AG08396 (cell line): ENCODE measurements around the gene OR11A1.
"Not testable (repeated sequence)": the region's sequence is repeated elsewhere in the genome, so short reads cannot be mapped to it uniquely, and the experiment has no call there.

Experiments used
- DNase-seq: peaks from one replicate; pipeline ENCODE4 v3.0.0; 2012; ENCODE audit warnings: low spot score, mixed read lengths

The OR11A1 gene

GRCh38 chr6:29477923-29478450, 21.1 kb upstream of the OR11A1 start:
- no peak for DNase-seq

- DNase-seq: no peak
Measured at GRCh38 chr6:29474996-29475395, 18.1 kb upstream of the OR11A1 start.

DNA sequence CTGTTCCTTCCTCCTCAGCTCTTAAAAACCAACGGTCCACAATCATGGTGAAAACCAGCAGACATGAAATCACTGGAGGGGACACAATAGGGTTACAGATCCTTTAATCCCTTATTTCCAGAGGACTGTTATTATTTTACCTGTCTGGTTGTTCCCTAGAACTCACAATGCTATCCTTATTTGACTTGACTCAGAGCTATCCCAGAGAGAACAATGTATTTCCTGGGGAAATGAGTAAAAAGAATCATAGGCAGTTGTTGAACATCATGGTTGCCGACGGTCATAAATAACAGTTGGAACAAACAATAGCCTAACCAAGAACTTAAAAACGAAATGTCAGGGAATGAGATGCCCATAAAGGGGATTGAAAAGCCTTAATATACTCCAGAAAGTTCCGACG, 9.4 kb upstream of the OR11A1 start:
- DNase-seq: no peak

GRCh38 chr6:29465801-29466200, 8.9 kb upstream of the OR11A1 start:
- no peak for DNase-seq

GRCh38 chr6:29465279-29465678, 8.4 kb upstream of the OR11A1 start:
- DNase-seq: no peak

GRCh38 chr6:29462022-29462421, 5.2 kb upstream of the OR11A1 start:
- no peak for DNase-seq

DNA sequence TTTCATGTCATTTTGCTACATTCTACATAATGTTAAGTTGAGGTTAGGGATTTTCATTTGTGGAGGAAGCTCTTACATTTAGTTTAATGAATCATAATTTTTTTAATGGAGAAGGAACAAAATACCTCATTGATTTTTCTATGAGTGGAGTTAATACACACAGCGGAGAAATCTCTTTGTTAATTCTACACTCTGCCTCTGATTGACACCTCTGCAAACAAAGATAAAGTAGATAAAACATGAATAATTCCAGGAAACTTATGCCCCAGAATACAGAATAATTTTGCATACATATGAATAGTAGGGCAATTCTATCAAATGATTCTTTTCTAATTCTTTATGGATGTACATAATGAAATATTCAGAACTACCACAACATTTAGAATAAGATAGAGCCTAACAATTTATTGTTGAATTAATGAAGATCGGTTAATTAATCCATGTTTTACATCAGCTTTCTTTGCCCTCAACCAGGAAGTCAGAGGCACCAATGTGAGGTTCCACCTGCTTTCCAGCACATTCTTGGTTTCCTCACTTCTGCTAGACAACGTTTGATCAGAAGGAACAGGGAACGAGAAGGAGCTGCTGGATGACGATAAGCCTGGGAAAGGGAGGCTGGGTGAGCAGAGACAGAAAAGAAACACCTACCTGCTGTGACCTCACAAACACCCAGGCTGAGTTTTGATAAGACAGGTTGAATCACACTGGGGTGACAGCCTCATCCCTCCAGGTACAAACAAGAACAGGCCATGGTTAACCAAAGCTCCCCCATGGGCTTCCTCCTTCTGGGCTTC, 4.3 kb upstream of the OR11A1 start:
- DNase-seq: no peak

DNA sequence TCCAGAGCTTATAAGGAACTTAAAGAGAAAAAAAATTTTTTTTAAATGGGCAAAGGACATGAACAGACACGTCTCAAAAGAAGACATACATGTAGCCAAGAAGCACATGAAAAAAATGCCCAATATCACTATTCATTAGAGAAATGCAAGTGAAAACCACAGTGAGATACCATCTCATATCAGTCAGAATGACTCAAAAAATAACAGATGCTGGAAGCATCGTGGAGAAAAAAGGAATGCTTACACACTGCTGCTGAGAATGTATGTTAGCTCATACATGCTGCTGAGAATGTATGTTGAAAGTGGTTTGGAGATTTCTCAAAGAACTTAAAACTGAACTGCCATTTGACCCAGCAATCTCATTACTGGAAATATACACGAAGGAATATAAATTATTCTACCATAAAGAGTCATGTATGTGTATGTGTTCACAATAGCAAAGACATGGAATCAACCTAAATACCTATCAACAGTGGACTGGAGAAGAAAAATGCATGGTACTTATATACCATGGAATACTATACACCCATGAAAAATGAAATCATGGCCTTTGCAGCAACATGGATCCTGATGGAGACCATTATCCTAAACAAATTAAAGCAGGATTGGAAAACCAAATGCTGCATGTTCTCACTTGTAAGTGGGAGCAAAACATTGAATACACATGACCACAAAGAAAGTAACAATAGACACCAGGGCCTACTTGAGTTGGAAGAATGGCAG, 5.2 kb downstream of the OR11A1 start:
- DNase-seq: no peak

DNA sequence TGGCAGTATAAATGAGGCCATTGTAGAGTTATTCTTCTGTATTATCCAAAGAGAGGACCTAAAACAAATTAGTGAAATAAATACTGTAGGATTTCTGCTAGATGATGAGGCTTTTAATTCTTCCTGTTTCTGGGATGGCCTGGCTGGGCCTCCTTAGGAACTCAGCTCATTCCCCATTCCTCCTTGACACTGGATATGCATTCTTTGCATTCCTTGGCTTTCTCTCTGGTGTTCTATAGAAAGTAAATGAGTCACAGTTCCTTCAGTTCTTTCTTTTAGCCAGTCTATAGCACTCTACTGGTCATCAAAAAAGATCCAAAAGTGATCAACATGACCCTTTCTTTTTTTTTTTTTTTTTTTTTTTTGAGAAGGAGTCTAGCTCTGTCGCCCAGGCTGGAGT, 9.2 kb downstream of the OR11A1 start:
- no peak for DNase-seq

DNA sequence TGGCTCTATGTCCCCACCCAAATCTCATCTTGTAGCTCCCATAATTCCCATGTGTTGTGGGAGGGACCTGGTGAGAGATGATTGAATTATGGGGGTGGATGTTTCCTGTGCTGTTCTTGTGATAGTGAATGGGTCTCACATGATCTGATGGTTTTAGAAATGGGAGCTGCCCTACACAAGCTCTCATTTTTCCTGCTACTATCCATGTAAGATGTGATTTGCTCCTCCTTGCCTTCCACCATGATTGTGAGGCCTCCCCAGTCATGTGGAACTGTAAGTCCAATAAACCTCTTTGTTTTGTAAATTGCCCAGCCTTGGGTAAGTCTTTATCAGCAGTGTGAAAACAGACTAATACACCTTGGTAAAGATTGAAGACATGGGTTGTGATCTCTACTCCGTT, 12.8 kb downstream of the OR11A1 start:
- not testable (repeated sequence) for DNase-seq

GRCh38 chr6:29442719-29443118, 14.2 kb downstream of the OR11A1 start:
- DNase-seq: no peak

- DNase-seq: no peak
Measured at GRCh38 chr6:29439006-29439405, 17.9 kb downstream of the OR11A1 start, which contains the start of gene OR10C1. Gene OR10C1 (plus strand): TSS chr6:29439306. CDS start chr6:29440016, 710 bp downstream.

GRCh38 chr6:29436730-29437129, 20.1 kb downstream of the OR11A1 start:
- DNase-seq: not testable (repeated sequence)

DNA sequence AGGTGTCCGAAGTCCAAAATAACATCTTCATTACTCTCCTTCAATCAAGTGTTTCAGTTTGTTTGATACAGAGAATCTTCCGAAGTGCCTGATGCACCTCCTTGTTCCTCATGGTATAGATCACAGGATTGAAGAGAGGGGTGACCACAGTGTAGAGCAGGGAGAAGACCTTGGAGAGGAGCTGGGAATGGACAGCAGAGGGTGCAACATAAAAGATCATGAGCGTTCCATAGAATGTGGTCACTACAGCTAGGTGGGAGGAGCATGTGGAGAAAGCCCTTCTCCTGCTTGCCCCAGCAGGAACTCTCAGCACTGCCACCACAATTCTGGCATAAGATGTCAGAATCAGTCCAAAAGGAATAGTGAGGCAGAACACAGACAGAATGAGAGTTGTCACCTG, 30.2 kb downstream of the OR11A1 start:
- no peak for DNase-seq

DNA sequence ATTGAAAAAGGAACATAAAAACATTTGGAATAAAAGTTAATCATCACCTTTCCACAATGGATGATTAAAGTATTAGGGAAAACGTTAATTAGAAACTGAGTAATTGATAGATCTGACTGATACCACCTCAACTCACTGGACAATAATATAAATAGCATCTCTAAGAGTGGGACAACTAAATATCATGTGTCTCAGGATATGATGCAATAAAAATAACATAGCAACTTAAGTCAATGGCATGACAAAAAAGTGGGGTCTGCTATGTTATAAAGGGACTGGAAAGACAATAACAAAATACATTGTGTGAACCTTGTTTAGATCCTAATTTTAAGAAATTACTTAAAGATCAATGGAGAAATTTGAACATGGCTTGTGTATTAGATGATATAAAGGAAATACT, 31.8 kb downstream of the OR11A1 start:
- DNase-seq: no peak

DNA sequence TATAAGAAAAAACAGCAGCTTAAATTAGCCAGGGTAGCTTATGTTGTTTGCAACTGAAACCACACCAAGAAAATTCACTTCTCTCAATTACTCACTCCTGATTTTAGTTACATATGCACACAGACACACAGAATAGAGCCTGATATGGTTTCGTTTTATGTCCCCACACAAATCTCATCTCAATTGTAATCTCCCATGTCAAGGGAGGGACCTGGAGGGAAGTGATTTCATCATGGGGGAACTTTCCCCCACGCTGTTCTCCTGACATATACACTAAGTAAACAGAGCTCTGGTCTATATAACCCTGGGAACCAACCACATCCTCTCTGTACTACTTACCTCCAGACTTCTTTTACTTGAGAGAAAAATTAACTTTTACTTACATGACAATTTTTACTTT, 32.3 kb downstream of the OR11A1 start:
- no peak for DNase-seq

- no peak for DNase-seq
Measured at GRCh38 chr6:29424168-29424567, 32.7 kb downstream of the OR11A1 start.

DNA sequence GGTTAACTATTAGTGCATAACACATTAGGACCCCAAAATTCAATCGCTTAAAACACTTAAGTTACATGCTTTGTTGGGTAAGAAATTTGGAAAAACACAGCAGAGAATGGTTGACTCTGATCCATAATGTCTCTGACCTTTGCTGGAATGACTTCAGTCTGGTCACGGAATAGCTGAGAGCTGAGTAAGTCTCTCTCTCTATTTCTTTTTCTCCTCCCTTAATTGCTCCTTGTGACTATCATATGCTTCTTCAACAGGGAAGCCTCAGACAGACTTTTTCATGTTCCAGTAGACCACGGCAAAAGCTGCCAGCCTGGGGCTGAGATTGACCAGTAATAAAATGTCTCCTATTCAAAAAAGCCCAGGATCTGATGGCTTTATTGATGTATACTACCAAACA, 37.4 kb downstream of the OR11A1 start:
- DNase-seq: no peak

GRCh38 chr6:29414588-29414987, 42.3 kb downstream of the OR11A1 start, which contains the start of gene OR12D1:
Gene OR12D1 (plus strand): TSS chr6:29414928.
- DNase-seq: no peak

DNA sequence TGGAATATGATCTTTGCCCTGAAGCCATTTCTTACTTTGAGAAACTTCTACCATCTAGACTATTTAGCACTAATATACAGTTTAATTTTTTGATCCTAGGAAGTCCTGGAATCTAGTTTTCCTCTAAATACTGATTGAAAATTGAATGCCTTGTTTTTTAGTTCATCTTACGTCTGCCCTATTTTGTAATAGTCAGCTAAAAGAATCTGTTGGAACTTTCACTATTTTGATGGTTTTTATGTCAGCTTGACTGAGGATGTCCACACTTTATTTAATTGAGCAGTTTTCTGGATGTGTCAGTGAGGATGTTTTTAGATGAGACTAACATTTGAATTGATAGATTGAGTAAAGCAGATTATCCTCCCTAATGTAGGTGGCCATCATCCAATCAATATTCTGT, 53.1 kb downstream of the OR11A1 start:
- no peak for DNase-seq

DNA sequence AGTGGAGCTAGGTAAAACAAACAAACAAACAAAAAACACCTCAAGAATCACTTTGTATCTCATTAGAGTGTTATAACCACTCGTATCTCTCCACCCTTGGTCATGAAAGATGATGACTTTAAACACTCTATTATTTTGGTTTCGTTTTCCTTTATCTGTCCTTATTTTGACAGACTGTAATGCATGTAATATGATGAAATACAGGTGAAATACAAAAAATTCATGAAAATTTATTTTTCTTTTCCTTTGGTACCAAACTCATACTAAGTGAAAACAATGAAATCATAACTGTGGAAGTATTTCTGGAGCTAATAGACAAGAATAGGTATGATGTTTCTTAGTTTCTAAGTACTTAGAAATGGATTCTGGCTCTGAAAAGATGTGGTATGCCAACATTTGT, 57.3 kb downstream of the OR11A1 start:
- DNase-seq: no peak

DNA sequence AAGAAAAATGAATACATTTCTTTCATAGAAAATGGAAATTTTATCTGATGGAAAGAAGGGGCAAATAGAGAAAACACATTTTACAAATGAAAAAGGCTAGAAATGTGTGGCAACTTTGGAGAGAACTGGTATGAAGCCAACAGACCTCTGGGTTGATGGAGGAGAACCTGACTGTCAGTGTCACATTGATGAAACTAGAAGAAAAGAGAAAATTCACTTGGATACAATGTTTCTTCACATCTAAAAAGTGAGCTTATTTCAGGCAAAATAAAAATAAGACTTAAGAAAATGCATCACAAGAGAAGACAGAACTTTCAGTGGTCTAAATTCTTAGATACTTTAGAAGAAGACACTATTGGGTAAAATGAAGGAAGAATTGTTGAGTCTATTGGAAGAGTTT, 61.5 kb downstream of the OR11A1 start, which contains the start of gene OR12D2:
OR12D2 (plus strand) TSS at position 301 of the 400 bp plus-strand sequence. CDS start 1,069 bp downstream, outside the sequence.
- no peak for DNase-seq

- DNase-seq: no peak
Measured at GRCh38 chr6:29388533-29388932, 68.3 kb downstream of the OR11A1 start.
